ENCODE results near the gene NISCH.
A peak's percentile ranks its signal among the peaks of the same experiment; 100 is the strongest.

DNA sequence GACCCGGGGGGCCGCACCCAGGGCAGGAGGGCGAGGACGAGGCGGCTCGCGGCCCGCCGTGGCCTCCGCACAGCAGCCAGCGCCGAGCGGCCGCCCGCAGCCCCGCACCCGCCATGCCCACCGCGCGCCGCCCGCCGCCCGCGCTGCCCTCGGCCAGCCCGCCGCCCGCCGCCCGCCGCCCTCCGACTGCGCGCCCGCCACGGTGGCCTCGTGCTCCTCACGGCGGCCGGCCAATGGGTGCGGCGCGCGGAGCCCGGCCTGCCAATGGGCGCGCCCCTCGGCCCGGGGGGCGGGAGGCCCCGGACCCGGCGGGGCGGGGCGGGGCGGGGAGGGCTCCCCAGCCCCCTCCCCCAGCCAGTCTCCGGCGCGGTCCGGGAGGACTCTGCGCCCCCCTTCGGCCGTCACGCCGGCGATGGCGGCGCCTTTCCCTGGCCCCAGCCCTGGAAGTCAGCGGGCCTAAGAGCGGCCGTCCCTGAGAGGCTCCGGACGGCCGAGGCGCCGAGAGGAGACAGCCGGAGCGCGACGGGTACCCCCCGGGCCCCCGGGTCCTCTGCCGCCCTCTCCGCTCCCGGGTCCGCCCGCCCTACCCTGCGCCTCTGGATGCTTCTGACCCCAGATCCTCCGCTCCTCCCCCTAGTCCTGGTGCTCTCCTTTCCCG lies 78.3 kb downstream of the NISCH start, which contains the start of gene NT5DC2:
- TF ChIP-seq POLR2A (IDR thresholded peaks at IDR 0.05): peak; percentile 19
- TF ChIP-seq, protein P1, sequence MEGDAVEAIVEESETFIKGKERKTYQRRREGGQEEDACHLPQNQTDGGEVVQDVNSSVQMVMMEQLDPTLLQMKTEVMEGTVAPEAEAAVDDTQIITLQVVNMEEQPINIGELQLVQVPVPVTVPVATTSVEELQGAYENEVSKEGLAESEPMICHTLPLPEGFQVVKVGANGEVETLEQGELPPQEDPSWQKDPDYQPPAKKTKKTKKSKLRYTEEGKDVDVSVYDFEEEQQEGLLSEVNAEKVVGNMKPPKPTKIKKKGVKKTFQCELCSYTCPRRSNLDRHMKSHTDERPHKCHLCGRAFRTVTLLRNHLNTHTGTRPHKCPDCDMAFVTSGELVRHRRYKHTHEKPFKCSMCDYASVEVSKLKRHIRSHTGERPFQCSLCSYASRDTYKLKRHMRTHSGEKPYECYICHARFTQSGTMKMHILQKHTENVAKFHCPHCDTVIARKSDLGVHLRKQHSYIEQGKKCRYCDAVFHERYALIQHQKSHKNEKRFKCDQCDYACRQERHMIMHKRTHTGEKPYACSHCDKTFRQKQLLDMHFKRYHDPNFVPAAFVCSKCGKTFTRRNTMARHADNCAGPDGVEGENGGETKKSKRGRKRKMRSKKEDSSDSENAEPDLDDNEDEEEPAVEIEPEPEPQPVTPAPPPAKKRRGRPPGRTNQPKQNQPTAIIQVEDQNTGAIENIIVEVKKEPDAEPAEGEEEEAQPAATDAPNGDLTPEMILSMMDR (IDR thresholded peaks at IDR 0.05): no peak

All from ovary (tissue), 3 donors.